ENCODE data around the gene NUMBL. TPM values are rescaled to one million over a fixed set of nuclear protein-coding genes. Genes with fewer than 3 reads are reported as not detected.
"Not testable (repeated sequence)": the region's sequence is repeated elsewhere in the genome, so short reads cannot be mapped to it uniquely, and the experiment has no call there.

Gene NUMBL
- polyA plus RNA-seq (2013, experiment 1 of 2): 11.7 TPM
- 15.1 TPM for polyA plus RNA-seq (2013, experiment 2 of 2)

GRCh38 chr19:40690050-40690692 lies at the start of gene NUMBL:
NUMBL (minus strand) TSS chr19:40690651; CDS start chr19:40690483, 168 bp downstream.
- Histone ChIP-seq H3K27ac (ENCODE audit: low read depth, low read length) (peak within 1 kb of the TSS; percentile 93), H3K9me3 (ENCODE audit: insufficient read depth, low read depth, low read length) (no peaks in the 10 kb centered on the region), H3K36me3 (ENCODE audit: insufficient read depth, low read length) (peaks cover 18% of the 10 kb centered on the region), H3K27me3 (ENCODE audit: insufficient read depth, low read length) (no peaks in the 10 kb centered on the region), H3K9ac (ENCODE audit: low read depth, low read length) (peak within 1 kb of the TSS; percentile 84), H3K4me1 (ENCODE audit: insufficient read depth, low read length) (peaks cover 5% of the 10 kb centered on the region; the same call in 1 of the 2 replicates), H3K4me3 (ENCODE audit: low read length) (peak within 1 kb of the TSS; percentile 73)
- under 1% methylated on average over 46 of the region's 50 CpGs for WGBS

GRCh38 chr19:40739030-40739839 lies 48.8 kb upstream of the NUMBL start:
- Histone ChIP-seq H3K9me3 (ENCODE audit: insufficient read depth, low read depth, low read length) (no peaks in the 10 kb centered on the region), H3K9ac (ENCODE audit: low read depth, low read length) (no peak overlapping the region), H3K27ac (ENCODE audit: low read depth, low read length) (no peak overlapping the region), H3K4me1 (ENCODE audit: insufficient read depth, low read length) (no peaks in the 10 kb centered on the region), H3K36me3 (ENCODE audit: insufficient read depth, low read length) (peaks cover 55% of the 10 kb centered on the region), H3K4me3 (ENCODE audit: low read length) (no peak overlapping the region), H3K27me3 (ENCODE audit: insufficient read depth, low read length) (no peaks in the 10 kb centered on the region)
- 91% methylated on average over 22 of the region's 22 CpGs for WGBS

GRCh38 chr19:40737102-40737644 lies 46.7 kb upstream of the NUMBL start:
- H3K9ac ChIP-seq (ENCODE audit: low read depth, low read length): no peak overlapping the region
- H3K9me3 ChIP-seq (ENCODE audit: insufficient read depth, low read depth, low read length): no peaks in the 10 kb centered on the region
- WGBS: 91% methylated on average over 9 of the region's 9 CpGs
- H3K4me1 ChIP-seq (ENCODE audit: insufficient read depth, low read length): no peaks in the 10 kb centered on the region
- peaks cover 69% of the 10 kb centered on the region for H3K36me3 ChIP-seq (ENCODE audit: insufficient read depth, low read length)
- H3K27me3 ChIP-seq (ENCODE audit: insufficient read depth, low read length): no peaks in the 10 kb centered on the region
- no peak overlapping the region for H3K4me3 ChIP-seq (ENCODE audit: low read length)
- H3K27ac ChIP-seq (ENCODE audit: low read depth, low read length): no peak overlapping the region

- Histone ChIP-seq H3K9ac (ENCODE audit: low read depth, low read length) (no peak overlapping the region), H3K36me3 (ENCODE audit: insufficient read depth, low read length) (peaks cover 70% of the 10 kb centered on the region), H3K4me3 (ENCODE audit: low read length) (no peak overlapping the region), H3K9me3 (ENCODE audit: insufficient read depth, low read depth, low read length) (no peaks in the 10 kb centered on the region), H3K27ac (ENCODE audit: low read depth, low read length) (no peak overlapping the region), H3K27me3 (ENCODE audit: insufficient read depth, low read length) (no peaks in the 10 kb centered on the region), H3K4me1 (ENCODE audit: insufficient read depth, low read length) (no peaks in the 10 kb centered on the region)
- 82% methylated on average over 5 of the region's 9 CpGs for WGBS
These were observed 46.2 kb upstream of the NUMBL start for GRCh38 chr19:40736661-40737060.

- Histone ChIP-seq H3K4me1 (ENCODE audit: insufficient read depth, low read length) (no peaks in the 10 kb centered on the region), H3K27ac (ENCODE audit: low read depth, low read length) (no peak overlapping the region), H3K9me3 (ENCODE audit: insufficient read depth, low read depth, low read length) (no peaks in the 10 kb centered on the region), H3K27me3 (ENCODE audit: insufficient read depth, low read length) (no peaks in the 10 kb centered on the region), H3K9ac (ENCODE audit: low read depth, low read length) (no peak overlapping the region), H3K4me3 (ENCODE audit: low read length) (no peak overlapping the region), H3K36me3 (ENCODE audit: insufficient read depth, low read length) (peaks cover 76% of the 10 kb centered on the region)
- WGBS: 92% methylated on average over 11 of the region's 11 CpGs
These were observed 44.7 kb upstream of the NUMBL start for GRCh38 chr19:40735013-40735771.

GRCh38 chr19:40733149-40733548 lies 42.7 kb upstream of the NUMBL start:
- Histone ChIP-seq H3K27me3 (ENCODE audit: insufficient read depth, low read length) (no peaks in the 10 kb centered on the region), H3K27ac (ENCODE audit: low read depth, low read length) (no peak overlapping the region), H3K9me3 (ENCODE audit: insufficient read depth, low read depth, low read length) (no peaks in the 10 kb centered on the region), H3K4me3 (ENCODE audit: low read length) (no peak overlapping the region), H3K36me3 (ENCODE audit: insufficient read depth, low read length) (peaks cover 76% of the 10 kb centered on the region), H3K9ac (ENCODE audit: low read depth, low read length) (no peak overlapping the region), H3K4me1 (ENCODE audit: insufficient read depth, low read length) (no peaks in the 10 kb centered on the region)
- 94% methylated on average over 13 of the region's 13 CpGs for WGBS

- H3K4me1 ChIP-seq (ENCODE audit: insufficient read depth, low read length); H3K4me3 ChIP-seq (ENCODE audit: low read length); H3K27ac ChIP-seq (ENCODE audit: low read depth, low read length); H3K9ac ChIP-seq (ENCODE audit: low read depth, low read length); H3K9me3 ChIP-seq (ENCODE audit: insufficient read depth, low read depth, low read length); H3K27me3 ChIP-seq (ENCODE audit: insufficient read depth, low read length): not testable (repeated sequence)
- WGBS: 95% methylated on average over 15 of the region's 16 CpGs
- peaks cover 80% of the 10 kb centered on the region for H3K36me3 ChIP-seq (ENCODE audit: insufficient read depth, low read length)
These were observed 41.9 kb upstream of the NUMBL start for GRCh38 chr19:40732304-40732703.

GRCh38 chr19:40730065-40730464 lies 39.6 kb upstream of the NUMBL start:
- H3K27ac ChIP-seq (ENCODE audit: low read depth, low read length); H3K27me3 ChIP-seq (ENCODE audit: insufficient read depth, low read length); H3K9me3 ChIP-seq (ENCODE audit: insufficient read depth, low read depth, low read length); H3K4me3 ChIP-seq (ENCODE audit: low read length); H3K4me1 ChIP-seq (ENCODE audit: insufficient read depth, low read length); H3K9ac ChIP-seq (ENCODE audit: low read depth, low read length): not testable (repeated sequence)
- WGBS: 91% methylated on average over 5 of the region's 5 CpGs
- peaks cover 79% of the 10 kb centered on the region for H3K36me3 ChIP-seq (ENCODE audit: insufficient read depth, low read length)

- Histone ChIP-seq H3K27me3 (ENCODE audit: insufficient read depth, low read length) (no peaks in the 10 kb centered on the region), H3K4me1 (ENCODE audit: insufficient read depth, low read length) (no peaks in the 10 kb centered on the region), H3K9me3 (ENCODE audit: insufficient read depth, low read depth, low read length) (no peaks in the 10 kb centered on the region), H3K4me3 (ENCODE audit: low read length) (no peak overlapping the region), H3K9ac (ENCODE audit: low read depth, low read length) (no peak overlapping the region), H3K36me3 (ENCODE audit: insufficient read depth, low read length) (peaks cover 55% of the 10 kb centered on the region), H3K27ac (ENCODE audit: low read depth, low read length) (no peak overlapping the region)
- 95% methylated on average over 4 of the region's 4 CpGs for WGBS
These were observed 35.8 kb upstream of the NUMBL start for GRCh38 chr19:40726279-40726678.

GRCh38 chr19:40724855-40725254 lies 34.4 kb upstream of the NUMBL start:
- H3K27me3 ChIP-seq (ENCODE audit: insufficient read depth, low read length): no peaks in the 10 kb centered on the region
- 96% methylated on average over 3 of the region's 3 CpGs for WGBS
- H3K36me3 ChIP-seq (ENCODE audit: insufficient read depth, low read length): peaks cover 41% of the 10 kb centered on the region
- H3K4me3 ChIP-seq (ENCODE audit: low read length): no peak overlapping the region
- H3K9ac ChIP-seq (ENCODE audit: low read depth, low read length): no peak overlapping the region
- H3K9me3 ChIP-seq (ENCODE audit: insufficient read depth, low read depth, low read length): no peaks in the 10 kb centered on the region
- H3K27ac ChIP-seq (ENCODE audit: low read depth, low read length): no peak overlapping the region
- H3K4me1 ChIP-seq (ENCODE audit: insufficient read depth, low read length): no peaks in the 10 kb centered on the region

- no peak overlapping the region for H3K4me3 ChIP-seq (ENCODE audit: low read length)
- no peak overlapping the region for H3K27ac ChIP-seq (ENCODE audit: low read depth, low read length)
- peaks cover 38% of the 10 kb centered on the region for H3K36me3 ChIP-seq (ENCODE audit: insufficient read depth, low read length)
- no peaks in the 10 kb centered on the region for H3K27me3 ChIP-seq (ENCODE audit: insufficient read depth, low read length)
- no peaks in the 10 kb centered on the region for H3K9me3 ChIP-seq (ENCODE audit: insufficient read depth, low read depth, low read length)
- no peak overlapping the region for H3K9ac ChIP-seq (ENCODE audit: low read depth, low read length)
- peaks cover under 1% of the 10 kb centered on the region; the same call in 1 of the 2 replicates for H3K4me1 ChIP-seq (ENCODE audit: insufficient read depth, low read length)
- WGBS: 98% methylated on average over 4 of the region's 4 CpGs
These were observed 33.9 kb upstream of the NUMBL start for GRCh38 chr19:40724315-40724714.
